WTC11 (cell line): Measurements from ENCODE around the gene HDAC1. TPM values are rescaled to one million over a fixed set of nuclear protein-coding genes. Genes with fewer than 3 reads are reported as not detected.

Experiments used
- ATAC-seq: fragments of 200-7000 bp; cut with Tn5 transposase; 2 replicates; pipeline ENCODE4 v1.10.0; 2021; ENCODE audit warnings: mild to moderate bottlenecking, moderate library complexity
- CTCF ChIA-PET: fragments of 300-600 bp; sonication (Branson Sonifier 250); formaldehyde crosslinking; loops from one replicate; lab custom pipeline; 2021; ENCODE audit warnings: antibody characterized with exemption; lab: Charles Lee
- POLR2A ChIA-PET: fragments of 350-600 bp; sonication (Branson Sonifier 250); formaldehyde crosslinking; loops from one replicate; lab custom pipeline; 2021; ENCODE audit warnings: antibody characterized with exemption; lab: Charles Lee
- DNase-seq: peaks from one replicate; pipeline ENCODE4 v3.0.0; 2021; ENCODE audit warnings: low spot score
- H3K27ac Mint-ChIP-seq: 2 replicates; pipeline ENCODE4 v1.8.0; 2021; ENCODE audit warnings: mixed read lengths
- H3K27me3 Mint-ChIP-seq: 2 replicates; pipeline ENCODE4 v1.8.0; 2021; ENCODE audit warnings: low read depth, mild to moderate bottlenecking, moderate library complexity, mixed read lengths
- H3K36me3 Mint-ChIP-seq: 2 replicates; pipeline ENCODE4 v1.8.0; 2021; ENCODE audit warnings: mixed read lengths
- H3K4me1 Mint-ChIP-seq: 2 replicates; pipeline ENCODE4 v1.8.0; 2022; ENCODE audit warnings: mixed read lengths
- H3K4me3 Mint-ChIP-seq: 2 replicates; pipeline ENCODE4 v1.8.0; 2021; ENCODE audit warnings: mild to moderate bottlenecking, moderate library complexity, mixed read lengths
- H3K9me3 Mint-ChIP-seq: 2 replicates; pipeline ENCODE4 v1.8.0; 2021; ENCODE audit warnings: mixed read lengths
- NFE2L1 ChIP-seq: sonication (generic); formaldehyde crosslinking; IDR thresholded peaks from 2 replicates; pipeline ENCODE4 v1.8.1; 2023; ENCODE audit warnings: missing genetic modification reagents
- PRRX2 ChIP-seq: fragments of 250-450 bp; sonication (Bioruptor Pico); IDR thresholded peaks from 2 replicates; pipeline ENCODE4 v1.8.0; 2021; ENCODE audit warnings: mild to moderate bottlenecking
- RORB ChIP-seq: fragments of 250-450 bp; sonication (Bioruptor Pico); IDR thresholded peaks from 2 replicates; pipeline ENCODE4 v1.9.0; 2021; ENCODE audit warnings: mild to moderate bottlenecking
- SMAD3 ChIP-seq: sonication (generic); formaldehyde crosslinking; IDR thresholded peaks from 2 replicates; pipeline ENCODE4 v1.8.0; 2022; ENCODE audit warnings: missing genetic modification reagents, mild to moderate bottlenecking, borderline replicate concordance
- ZNF121 ChIP-seq: sonication (generic); formaldehyde crosslinking; IDR thresholded peaks from 2 replicates; pipeline ENCODE4 v1.8.0; 2023; ENCODE audit warnings: missing genetic modification reagents
- ZNF263 ChIP-seq: sonication (generic); formaldehyde crosslinking; IDR thresholded peaks from 2 replicates; pipeline ENCODE4 v1.8.1; 2022; ENCODE audit warnings: low read depth, mild to moderate bottlenecking, moderate library complexity, missing genetic modification reagents
- ZNF317 ChIP-seq: sonication (generic); formaldehyde crosslinking; IDR thresholded peaks from 2 replicates; pipeline ENCODE4 v1.8.1; 2023; ENCODE audit warnings: low read depth, mild to moderate bottlenecking, moderate library complexity, missing genetic modification reagents, borderline replicate concordance
- ZNF671 ChIP-seq: fragments of 250-450 bp; sonication (Bioruptor Pico); IDR thresholded peaks from 2 replicates; pipeline ENCODE4 v1.8.0; 2021; ENCODE audit warnings: mild to moderate bottlenecking
- total RNA-seq: library from RNA; stranded (reverse); gene quantifications from 3 replicates; pipeline ENCODE4 v1.2.3, GENCODE V29; 2021
- TF ChIP-seq, protein P1 (sequence below): sonication (generic); formaldehyde crosslinking; IDR thresholded peaks from 2 replicates; pipeline ENCODE4 v1.8.1; 2023; ENCODE audit warnings: mild to moderate bottlenecking, missing genetic modification reagents, borderline replicate concordance
- TF ChIP-seq, protein P2 (sequence below): sonication (generic); formaldehyde crosslinking; IDR thresholded peaks from 2 replicates; pipeline ENCODE4 v1.8.0; 2022; ENCODE audit warnings: mild to moderate bottlenecking, missing genetic modification reagents
- TF ChIP-seq, protein P3 (sequence below): fragments of 250-450 bp; sonication (Bioruptor Pico); IDR thresholded peaks from 2 replicates; pipeline ENCODE4 v1.9.0; 2021; ENCODE audit warnings: mild to moderate bottlenecking
- TF ChIP-seq, protein P4 (sequence below): sonication (generic); formaldehyde crosslinking; IDR thresholded peaks from 2 replicates; pipeline ENCODE4 v1.8.0; 2023; ENCODE audit warnings: missing genetic modification reagents
- TF ChIP-seq, protein P5 (sequence below): sonication (generic); formaldehyde crosslinking; IDR thresholded peaks from 2 replicates; pipeline ENCODE4 v1.8.0; 2022; ENCODE audit warnings: mild to moderate bottlenecking, missing genetic modification reagents
- TF ChIP-seq, protein P6 (sequence below): fragments of 250-450 bp; sonication (Bioruptor Pico); IDR thresholded peaks from 2 replicates; pipeline ENCODE4 v1.9.0; 2021; ENCODE audit warnings: mild to moderate bottlenecking
- TF ChIP-seq, protein P7 (sequence below): sonication (generic); formaldehyde crosslinking; IDR thresholded peaks from 2 replicates; pipeline ENCODE4 v1.8.0; 2022; ENCODE audit warnings: missing genetic modification reagents

Gene HDAC1
- total RNA-seq, 1 experiment from 2014 or later, result 108 TPM

DNA sequence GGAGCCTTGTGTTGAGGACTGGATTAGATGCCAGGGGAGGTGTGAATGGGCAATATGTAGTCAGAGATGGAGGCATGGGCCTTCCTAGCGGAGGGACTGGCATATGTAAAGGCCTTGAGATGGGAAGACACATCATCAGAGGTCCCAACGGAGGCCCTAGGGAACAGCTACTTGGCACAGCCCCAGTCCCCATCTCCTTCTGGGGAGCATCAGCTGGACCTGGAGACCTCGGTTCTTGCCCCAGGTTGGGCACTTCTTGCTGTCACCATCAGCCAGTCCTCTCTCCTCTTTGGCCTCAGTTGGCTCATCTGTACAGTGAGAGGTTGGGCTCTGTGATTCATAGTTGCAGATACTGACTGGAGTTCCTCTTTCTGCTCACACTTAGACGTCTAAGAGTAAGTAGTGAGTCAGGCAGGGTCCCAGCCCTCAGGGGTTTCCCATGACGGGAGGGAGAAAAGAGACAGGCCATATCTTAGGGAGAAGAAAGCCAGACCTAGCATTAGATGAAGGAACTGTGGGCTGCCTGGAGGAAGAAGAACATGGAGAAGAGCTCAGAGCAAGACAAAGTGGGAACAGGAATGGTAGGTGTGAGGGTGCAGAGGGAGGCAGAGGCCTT lies 47.6 kb downstream of the HDAC1 start (continued):
- TF ChIP-seq, protein P1, sequence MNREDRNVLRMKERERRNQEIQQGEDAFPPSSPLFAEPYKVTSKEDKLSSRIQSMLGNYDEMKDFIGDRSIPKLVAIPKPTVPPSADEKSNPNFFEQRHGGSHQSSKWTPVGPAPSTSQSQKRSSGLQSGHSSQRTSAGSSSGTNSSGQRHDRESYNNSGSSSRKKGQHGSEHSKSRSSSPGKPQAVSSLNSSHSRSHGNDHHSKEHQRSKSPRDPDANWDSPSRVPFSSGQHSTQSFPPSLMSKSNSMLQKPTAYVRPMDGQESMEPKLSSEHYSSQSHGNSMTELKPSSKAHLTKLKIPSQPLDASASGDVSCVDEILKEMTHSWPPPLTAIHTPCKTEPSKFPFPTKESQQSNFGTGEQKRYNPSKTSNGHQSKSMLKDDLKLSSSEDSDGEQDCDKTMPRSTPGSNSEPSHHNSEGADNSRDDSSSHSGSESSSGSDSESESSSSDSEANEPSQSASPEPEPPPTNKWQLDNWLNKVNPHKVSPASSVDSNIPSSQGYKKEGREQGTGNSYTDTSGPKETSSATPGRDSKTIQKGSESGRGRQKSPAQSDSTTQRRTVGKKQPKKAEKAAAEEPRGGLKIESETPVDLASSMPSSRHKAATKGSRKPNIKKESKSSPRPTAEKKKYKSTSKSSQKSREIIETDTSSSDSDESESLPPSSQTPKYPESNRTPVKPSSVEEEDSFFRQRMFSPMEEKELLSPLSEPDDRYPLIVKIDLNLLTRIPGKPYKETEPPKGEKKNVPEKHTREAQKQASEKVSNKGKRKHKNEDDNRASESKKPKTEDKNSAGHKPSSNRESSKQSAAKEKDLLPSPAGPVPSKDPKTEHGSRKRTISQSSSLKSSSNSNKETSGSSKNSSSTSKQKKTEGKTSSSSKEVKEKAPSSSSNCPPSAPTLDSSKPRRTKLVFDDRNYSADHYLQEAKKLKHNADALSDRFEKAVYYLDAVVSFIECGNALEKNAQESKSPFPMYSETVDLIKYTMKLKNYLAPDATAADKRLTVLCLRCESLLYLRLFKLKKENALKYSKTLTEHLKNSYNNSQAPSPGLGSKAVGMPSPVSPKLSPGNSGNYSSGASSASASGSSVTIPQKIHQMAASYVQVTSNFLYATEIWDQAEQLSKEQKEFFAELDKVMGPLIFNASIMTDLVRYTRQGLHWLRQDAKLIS (CRISPR knock-in tag), result no peak
- TF ChIP-seq, protein P2, sequence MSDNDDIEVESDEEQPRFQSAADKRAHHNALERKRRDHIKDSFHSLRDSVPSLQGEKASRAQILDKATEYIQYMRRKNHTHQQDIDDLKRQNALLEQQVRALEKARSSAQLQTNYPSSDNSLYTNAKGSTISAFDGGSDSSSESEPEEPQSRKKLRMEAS (CRISPR knock-in tag), result no peak
- no peak for TF ChIP-seq SMAD3 (CRISPR knock-in tag)

DNA sequence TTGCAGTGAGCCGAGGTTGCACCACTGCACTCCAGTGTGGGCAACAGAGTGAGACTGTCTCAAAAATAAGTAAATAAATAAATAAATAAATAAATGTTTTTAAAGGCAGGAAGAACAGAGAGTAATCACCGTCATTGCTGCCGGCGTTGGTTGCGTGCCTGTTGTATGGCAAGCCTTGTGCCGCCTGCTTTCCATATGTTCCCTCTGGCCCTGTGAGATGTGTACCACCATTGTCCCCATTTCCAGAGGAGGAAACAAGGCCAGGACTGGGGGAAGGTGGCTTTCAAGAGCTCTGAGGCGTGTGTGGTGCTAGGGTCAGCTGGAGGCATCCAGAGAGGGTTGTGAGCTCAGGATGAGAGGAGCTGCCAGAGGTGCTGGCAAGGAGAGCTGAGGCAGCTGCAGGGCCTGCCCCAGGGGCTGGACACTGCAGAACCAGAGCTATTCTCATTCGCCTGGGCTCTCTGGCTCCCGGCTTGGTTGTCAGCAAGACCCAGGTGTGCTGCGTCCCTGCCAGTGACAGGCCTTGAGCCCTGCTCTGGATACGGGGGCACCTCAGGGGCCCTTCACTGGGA lies 49.4 kb downstream of the HDAC1 start:
- CTCF ChIA-PET, result interaction anchor here (0.6 to 2.2 kb wide), 3 partner anchors 10 to 105 kb away, joined by 3 to 21 read pairs (median 4); no protein-coding TSS in a partner anchor
- Mint-ChIP-seq H3K27ac (no peak overlapping the region), H3K27me3 (peaks cover 22% of the 10 kb centered on the region), H3K36me3 (no peaks in the 10 kb centered on the region), H3K4me1 (peaks cover 19% of the 10 kb centered on the region), H3K4me3 (no peak overlapping the region), H3K9me3 (no peaks in the 10 kb centered on the region)
- ATAC-seq (no peak), DNase-seq (no peak)
- TF ChIP-seq PRRX2 (CRISPR knock-in tag), result no peak
- no peak for TF ChIP-seq ZNF121 (CRISPR knock-in tag)
- TF ChIP-seq, protein P3, sequence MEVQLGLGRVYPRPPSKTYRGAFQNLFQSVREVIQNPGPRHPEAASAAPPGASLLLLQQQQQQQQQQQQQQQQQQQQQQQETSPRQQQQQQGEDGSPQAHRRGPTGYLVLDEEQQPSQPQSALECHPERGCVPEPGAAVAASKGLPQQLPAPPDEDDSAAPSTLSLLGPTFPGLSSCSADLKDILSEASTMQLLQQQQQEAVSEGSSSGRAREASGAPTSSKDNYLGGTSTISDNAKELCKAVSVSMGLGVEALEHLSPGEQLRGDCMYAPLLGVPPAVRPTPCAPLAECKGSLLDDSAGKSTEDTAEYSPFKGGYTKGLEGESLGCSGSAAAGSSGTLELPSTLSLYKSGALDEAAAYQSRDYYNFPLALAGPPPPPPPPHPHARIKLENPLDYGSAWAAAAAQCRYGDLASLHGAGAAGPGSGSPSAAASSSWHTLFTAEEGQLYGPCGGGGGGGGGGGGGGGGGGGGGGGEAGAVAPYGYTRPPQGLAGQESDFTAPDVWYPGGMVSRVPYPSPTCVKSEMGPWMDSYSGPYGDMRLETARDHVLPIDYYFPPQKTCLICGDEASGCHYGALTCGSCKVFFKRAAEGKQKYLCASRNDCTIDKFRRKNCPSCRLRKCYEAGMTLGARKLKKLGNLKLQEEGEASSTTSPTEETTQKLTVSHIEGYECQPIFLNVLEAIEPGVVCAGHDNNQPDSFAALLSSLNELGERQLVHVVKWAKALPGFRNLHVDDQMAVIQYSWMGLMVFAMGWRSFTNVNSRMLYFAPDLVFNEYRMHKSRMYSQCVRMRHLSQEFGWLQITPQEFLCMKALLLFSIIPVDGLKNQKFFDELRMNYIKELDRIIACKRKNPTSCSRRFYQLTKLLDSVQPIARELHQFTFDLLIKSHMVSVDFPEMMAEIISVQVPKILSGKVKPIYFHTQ (CRISPR knock-in tag), result no peak
- no peak for TF ChIP-seq ZNF263 (CRISPR knock-in tag)
- no peak for TF ChIP-seq ZNF671 (CRISPR knock-in tag)
- TF ChIP-seq, protein P4, sequence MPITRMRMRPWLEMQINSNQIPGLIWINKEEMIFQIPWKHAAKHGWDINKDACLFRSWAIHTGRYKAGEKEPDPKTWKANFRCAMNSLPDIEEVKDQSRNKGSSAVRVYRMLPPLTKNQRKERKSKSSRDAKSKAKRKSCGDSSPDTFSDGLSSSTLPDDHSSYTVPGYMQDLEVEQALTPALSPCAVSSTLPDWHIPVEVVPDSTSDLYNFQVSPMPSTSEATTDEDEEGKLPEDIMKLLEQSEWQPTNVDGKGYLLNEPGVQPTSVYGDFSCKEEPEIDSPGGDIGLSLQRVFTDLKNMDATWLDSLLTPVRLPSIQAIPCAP, result no peak
- no peak for TF ChIP-seq ZNF317 (CRISPR knock-in tag)
- POLR2A ChIA-PET, result interaction anchor here (1.1 kb wide), 1 partner anchor 10 kb away, joined by 4 read pairs; no protein-coding TSS in a partner anchor

DNA sequence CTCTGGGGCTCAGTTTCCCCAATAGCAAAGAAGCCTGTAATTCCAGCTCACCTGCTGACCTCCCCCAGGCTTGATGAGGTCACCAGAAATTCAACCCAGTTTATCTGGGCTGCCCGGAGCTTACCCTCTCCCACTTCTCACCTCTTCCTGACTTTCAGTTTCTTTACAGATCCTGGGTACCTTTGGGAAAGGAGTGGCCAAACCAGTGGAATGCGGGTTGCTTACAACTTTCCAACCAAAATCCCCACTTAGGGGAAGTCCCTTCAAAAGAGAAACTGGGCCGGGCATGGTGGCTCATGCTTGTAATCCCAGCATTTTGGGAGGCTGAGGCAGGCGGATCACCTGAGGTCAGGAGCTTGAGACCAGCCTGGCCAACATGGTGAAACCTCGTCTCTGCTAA lies 50.1 kb downstream of the HDAC1 start:
- CTCF ChIA-PET, result interaction anchor here (0.6 to 2.2 kb wide), 3 partner anchors 10 to 105 kb away, joined by 3 to 21 read pairs (median 4); no protein-coding TSS in a partner anchor
- H3K4me3 Mint-ChIP-seq, result no peak overlapping the region
- no peak overlapping the region for H3K27ac Mint-ChIP-seq
- POLR2A ChIA-PET, result interaction anchor here (0.5 to 1.1 kb wide), 2 partner anchors 10 to 301 kb away, joined by 3 to 4 read pairs; no protein-coding TSS in a partner anchor
- H3K36me3 Mint-ChIP-seq, result no peaks in the 10 kb centered on the region
- H3K4me1 Mint-ChIP-seq, result peaks cover 16% of the 10 kb centered on the region
- peaks cover 26% of the 10 kb centered on the region for H3K27me3 Mint-ChIP-seq
- no peaks in the 10 kb centered on the region for H3K9me3 Mint-ChIP-seq
- ATAC-seq (no peak), DNase-seq (no peak)
- TF ChIP-seq, protein P5, sequence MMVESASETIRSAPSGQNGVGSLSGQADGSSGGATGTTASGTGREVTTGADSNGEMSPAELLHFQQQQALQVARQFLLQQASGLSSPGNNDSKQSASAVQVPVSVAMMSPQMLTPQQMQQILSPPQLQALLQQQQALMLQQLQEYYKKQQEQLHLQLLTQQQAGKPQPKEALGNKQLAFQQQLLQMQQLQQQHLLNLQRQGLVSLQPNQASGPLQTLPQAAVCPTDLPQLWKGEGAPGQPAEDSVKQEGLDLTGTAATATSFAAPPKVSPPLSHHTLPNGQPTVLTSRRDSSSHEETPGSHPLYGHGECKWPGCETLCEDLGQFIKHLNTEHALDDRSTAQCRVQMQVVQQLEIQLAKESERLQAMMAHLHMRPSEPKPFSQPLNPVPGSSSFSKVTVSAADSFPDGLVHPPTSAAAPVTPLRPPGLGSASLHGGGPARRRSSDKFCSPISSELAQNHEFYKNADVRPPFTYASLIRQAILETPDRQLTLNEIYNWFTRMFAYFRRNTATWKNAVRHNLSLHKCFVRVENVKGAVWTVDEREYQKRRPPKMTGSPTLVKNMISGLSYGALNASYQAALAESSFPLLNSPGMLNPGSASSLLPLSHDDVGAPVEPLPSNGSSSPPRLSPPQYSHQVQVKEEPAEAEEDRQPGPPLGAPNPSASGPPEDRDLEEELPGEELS (CRISPR knock-in tag), result no peak
- TF ChIP-seq, protein P6, sequence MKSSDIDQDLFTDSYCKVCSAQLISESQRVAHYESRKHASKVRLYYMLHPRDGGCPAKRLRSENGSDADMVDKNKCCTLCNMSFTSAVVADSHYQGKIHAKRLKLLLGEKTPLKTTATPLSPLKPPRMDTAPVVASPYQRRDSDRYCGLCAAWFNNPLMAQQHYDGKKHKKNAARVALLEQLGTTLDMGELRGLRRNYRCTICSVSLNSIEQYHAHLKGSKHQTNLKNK (CRISPR knock-in tag), result no peak
- TF ChIP-seq RORB (CRISPR knock-in tag), result no peak
- TF ChIP-seq, protein P4, result no peak
- TF ChIP-seq, protein P7, sequence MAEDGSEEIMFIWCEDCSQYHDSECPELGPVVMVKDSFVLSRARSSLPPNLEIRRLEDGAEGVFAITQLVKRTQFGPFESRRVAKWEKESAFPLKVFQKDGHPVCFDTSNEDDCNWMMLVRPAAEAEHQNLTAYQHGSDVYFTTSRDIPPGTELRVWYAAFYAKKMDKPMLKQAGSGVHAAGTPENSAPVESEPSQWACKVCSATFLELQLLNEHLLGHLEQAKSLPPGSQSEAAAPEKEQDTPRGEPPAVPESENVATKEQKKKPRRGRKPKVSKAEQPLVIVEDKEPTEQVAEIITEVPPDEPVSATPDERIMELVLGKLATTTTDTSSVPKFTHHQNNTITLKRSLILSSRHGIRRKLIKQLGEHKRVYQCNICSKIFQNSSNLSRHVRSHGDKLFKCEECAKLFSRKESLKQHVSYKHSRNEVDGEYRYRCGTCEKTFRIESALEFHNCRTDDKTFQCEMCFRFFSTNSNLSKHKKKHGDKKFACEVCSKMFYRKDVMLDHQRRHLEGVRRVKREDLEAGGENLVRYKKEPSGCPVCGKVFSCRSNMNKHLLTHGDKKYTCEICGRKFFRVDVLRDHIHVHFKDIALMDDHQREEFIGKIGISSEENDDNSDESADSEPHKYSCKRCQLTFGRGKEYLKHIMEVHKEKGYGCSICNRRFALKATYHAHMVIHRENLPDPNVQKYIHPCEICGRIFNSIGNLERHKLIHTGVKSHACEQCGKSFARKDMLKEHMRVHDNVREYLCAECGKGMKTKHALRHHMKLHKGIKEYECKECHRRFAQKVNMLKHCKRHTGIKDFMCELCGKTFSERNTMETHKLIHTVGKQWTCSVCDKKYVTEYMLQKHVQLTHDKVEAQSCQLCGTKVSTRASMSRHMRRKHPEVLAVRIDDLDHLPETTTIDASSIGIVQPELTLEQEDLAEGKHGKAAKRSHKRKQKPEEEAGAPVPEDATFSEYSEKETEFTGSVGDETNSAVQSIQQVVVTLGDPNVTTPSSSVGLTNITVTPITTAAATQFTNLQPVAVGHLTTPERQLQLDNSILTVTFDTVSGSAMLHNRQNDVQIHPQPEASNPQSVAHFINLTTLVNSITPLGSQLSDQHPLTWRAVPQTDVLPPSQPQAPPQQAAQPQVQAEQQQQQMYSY (CRISPR knock-in tag), result no peak
- no peak for TF ChIP-seq NFE2L1 (CRISPR knock-in tag)
